ENCODE measurements around the gene CEACAM16.
"Not testable (repeated sequence)": the region's sequence is repeated elsewhere in the genome, so short reads cannot be mapped to it uniquely, and the experiment has no call there.

Gene CEACAM16

DNA sequence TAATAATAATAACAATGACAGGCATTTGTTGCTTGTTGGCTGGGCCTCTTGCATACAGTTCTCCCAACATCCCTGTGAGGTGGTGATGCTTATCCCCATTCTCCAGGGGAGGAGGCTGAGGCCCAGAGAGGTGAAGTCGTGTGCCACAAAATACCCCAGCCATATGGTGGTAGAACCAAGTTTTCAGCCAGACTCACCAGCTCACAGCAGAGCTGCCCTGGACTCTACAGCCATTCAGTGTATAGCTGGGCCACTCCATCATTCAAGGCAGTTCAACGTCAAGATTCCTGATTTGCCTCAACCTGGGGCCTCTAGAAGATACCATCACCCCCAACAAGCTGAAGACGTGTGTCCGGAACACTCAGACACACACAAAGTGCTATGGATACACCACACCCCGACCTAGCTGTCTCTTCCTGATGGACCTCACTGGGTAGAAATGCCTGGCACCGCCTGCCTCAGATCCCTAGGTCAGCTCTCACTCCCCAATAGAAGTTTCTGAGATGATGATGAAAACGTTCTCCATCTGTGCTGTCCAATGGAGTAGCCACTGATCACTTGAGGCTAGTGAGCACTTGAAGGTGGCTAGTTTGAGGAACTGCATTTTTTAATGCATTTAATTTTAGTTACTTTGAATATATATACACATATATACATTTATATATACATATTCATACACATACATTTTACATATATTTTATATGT lies 31.9 kb upstream of the CEACAM16 start:
- no peak for ATAC-seq (replicated peaks)

DNA sequence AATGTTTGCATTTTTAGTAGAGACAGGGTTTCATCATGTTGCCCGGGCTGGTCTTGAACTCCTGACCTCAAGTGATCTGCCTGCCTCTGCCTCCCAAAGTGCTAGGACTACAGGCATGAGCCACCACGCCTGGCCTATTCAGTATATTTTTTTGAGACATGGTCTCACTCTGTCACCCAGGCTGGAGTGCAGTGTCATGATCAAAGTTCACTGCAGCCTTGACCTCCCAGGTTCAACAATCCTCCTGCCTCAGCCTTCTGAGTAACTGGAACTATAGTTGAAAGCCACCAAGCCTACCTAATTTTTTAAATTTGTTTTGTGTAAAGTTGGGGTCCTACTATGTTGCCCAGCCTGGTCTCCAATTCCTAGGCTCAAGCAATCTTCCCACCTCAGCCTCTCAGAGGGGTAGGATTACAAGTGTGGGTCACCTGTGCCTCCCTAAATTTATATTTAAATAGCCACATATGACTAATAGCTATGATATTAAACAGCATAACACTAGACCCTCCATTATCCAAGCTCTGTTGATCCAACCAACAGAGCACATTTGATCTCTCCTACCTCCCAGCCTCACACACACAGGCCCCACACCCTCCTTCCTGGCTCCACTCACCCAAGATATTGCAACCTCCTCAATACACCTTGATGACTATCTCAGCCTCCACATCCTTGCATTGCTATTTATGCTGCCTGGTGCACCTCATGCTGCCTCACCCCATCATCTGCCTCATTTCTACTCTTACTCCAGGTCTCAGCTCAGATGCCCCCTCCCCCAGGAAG lies 29.8 kb upstream of the CEACAM16 start:
- Mint-ChIP-seq H3K4me1 (ENCODE audit: low read depth in 2 of 2) (no peaks in the 10 kb centered on the region), H3K27ac (no peak overlapping the region), H3K27me3 (no peaks in the 10 kb centered on the region), H3K4me3 (no peak overlapping the region), H3K36me3 (ENCODE audit: insufficient read depth) (peaks cover 3% of the 10 kb centered on the region), H3K9me3 (no peaks in the 10 kb centered on the region)
- ATAC-seq (replicated peaks) (no peak), DNase-seq (no peak)

More for the DNA sequence above, 31.9 kb upstream of the CEACAM16 start:
- H3K4me1 Mint-ChIP-seq (ENCODE audit: low read depth in 2 of 2): no peaks in the 10 kb centered on the region
- H3K27ac Mint-ChIP-seq: no peak overlapping the region
- H3K27me3 Mint-ChIP-seq: peaks cover 0 to 9% of the 10 kb centered on the region in 2 donors
- DNase-seq: no peak
- H3K4me3 Mint-ChIP-seq: no peak overlapping the region
- no peaks in the 10 kb centered on the region for H3K9me3 Mint-ChIP-seq
- peaks cover 3% of the 10 kb centered on the region for H3K36me3 Mint-ChIP-seq (ENCODE audit: insufficient read depth)

DNA sequence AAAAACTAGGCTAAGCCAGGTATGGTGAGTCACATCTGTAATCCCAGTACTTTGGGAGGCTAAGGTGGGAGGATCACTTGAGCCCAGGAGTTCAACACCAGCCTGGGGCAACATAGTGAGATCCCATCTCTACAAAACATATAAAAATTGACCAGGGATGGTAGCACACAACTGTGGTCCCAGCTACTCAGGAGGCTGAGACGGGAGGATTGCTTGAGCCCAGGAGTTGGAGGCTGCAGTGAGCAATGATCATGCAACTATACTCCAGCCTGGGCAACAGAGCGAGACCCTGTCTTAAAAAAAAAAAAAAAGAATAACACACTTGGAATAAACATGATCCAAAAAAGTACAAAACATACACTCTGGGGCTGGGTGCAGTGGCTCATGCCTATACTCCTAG lies 28.9 kb upstream of the CEACAM16 start:
- H3K36me3 Mint-ChIP-seq (ENCODE audit: insufficient read depth); DNase-seq; ATAC-seq (replicated peaks): not testable (repeated sequence)

DNA sequence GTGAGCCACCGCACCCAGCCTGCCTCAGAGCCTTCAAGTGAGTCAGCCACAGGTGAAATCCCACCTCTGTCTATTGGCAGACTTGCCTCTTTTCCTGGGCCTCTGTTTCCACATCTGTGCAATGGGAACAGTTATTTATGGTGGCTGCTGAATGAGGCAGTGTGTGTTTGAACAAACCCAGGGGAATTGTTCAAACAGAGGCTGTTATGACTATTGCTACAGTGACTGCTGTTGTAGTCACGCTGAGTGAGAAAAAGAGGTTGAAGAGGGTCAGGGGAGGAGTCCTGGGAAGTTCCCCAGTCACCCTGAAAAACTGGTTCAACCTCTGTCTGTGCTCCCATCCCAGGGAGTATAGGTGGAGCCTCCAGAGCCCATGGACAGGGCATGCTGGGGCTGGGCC lies 27.6 kb upstream of the CEACAM16 start, which contains the start of gene CEACAM19:
Gene CEACAM19, plus strand, starts transcription at position 83 of the 400 bp plus-strand sequence. CDS start 450 bp downstream, outside the sequence.
- ATAC-seq (replicated peaks): no peak

More for the DNA sequence above, 28.9 kb upstream of the CEACAM16 start:
- not testable (repeated sequence) for H3K27ac Mint-ChIP-seq; H3K4me1 Mint-ChIP-seq (ENCODE audit: low read depth in 2 of 2); H3K9me3 Mint-ChIP-seq; H3K27me3 Mint-ChIP-seq; H3K4me3 Mint-ChIP-seq

DNA sequence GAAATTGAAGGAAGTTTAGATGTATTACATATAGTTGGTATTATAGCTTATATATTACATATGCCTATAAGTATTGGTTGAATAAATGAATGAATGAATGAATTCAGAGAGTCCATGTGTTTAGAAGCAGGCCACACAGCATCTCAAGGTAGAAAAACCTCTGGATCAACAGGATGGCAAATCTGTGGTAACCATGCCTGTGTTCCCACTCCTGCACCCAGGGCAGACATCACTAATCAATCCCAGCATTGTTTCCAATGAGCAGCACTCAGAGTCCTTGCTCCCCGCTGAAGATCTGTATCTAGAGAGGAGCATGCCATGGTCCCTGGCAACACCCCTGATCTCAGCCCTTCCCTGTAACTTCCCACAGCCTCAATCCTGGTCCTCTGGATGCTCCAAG lies 26.7 kb upstream of the CEACAM16 start:
- H3K9me3 Mint-ChIP-seq: no peaks in the 10 kb centered on the region
- DNase-seq (no peak), ATAC-seq (replicated peaks) (no peak)
- peaks cover 5 to 15% of the 10 kb centered on the region in 2 donors for H3K27me3 Mint-ChIP-seq
- H3K4me3 Mint-ChIP-seq: no peak overlapping the region
- H3K27ac Mint-ChIP-seq: no peak overlapping the region
- no peaks in the 10 kb centered on the region for H3K4me1 Mint-ChIP-seq (ENCODE audit: low read depth in 2 of 2)
- peaks cover 3% of the 10 kb centered on the region for H3K36me3 Mint-ChIP-seq (ENCODE audit: insufficient read depth)

More for the DNA sequence above, 27.6 kb upstream of the CEACAM16 start, which contains the start of gene CEACAM19:
- H3K9me3 Mint-ChIP-seq: no peaks in the 10 kb centered on the region
- no peak for DNase-seq
- H3K27ac Mint-ChIP-seq: no peak within 1 kb of the TSS
- peaks cover 3% of the 10 kb centered on the region for H3K36me3 Mint-ChIP-seq (ENCODE audit: insufficient read depth)
- H3K4me1 Mint-ChIP-seq (ENCODE audit: low read depth in 2 of 2): no peaks in the 10 kb centered on the region
- peaks cover 5 to 15% of the 10 kb centered on the region in 2 donors for H3K27me3 Mint-ChIP-seq
- H3K4me3 Mint-ChIP-seq: no peak within 1 kb of the TSS

DNA sequence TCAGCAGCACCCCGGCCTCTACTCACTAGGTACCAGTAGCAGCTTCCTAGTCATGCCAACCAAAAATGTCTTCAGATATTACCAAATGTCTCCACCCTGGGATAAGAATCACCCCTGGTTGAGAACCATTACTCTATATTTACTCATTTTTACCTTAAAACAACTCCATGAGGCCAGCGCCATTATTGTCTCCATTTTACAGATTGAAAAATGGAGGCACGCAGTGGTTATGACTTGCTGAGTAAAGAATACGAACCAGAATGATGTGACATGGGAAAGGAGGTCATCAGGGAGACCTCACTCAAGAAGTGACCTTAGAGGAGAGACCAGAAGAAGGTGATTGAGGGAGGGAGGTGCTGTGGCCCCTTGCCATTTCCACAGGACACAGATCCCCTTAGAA lies 25.4 kb upstream of the CEACAM16 start:
- H3K27ac Mint-ChIP-seq: no peak overlapping the region
- H3K9me3 Mint-ChIP-seq: no peaks in the 10 kb centered on the region
- H3K4me1 Mint-ChIP-seq (ENCODE audit: low read depth in 2 of 2): no peaks in the 10 kb centered on the region
- H3K36me3 Mint-ChIP-seq (ENCODE audit: insufficient read depth): peaks cover 3% of the 10 kb centered on the region
- ATAC-seq (replicated peaks) (no peak), DNase-seq (no peak)
- H3K4me3 Mint-ChIP-seq: no peak overlapping the region
- H3K27me3 Mint-ChIP-seq: peaks cover 5 to 18% of the 10 kb centered on the region in 2 donors

DNA sequence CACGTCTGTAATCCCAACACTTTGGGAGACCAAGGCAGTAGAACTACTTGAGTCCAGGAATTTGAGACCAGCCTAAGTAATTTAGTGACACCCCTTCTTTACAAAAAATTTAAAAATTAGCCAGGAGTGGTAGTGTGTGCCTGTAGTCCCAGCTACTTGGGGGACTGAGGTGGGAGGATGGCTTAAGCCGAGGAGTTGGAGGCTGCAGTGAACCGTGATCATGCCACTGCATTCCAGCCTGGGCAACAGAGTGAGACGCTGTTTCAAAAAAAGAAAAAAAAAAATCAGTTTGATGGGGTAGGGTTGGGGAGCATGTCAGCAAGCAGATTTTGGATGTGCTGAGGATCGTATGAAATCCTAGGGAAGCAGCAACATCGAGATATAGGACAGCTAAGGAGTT lies 23.4 kb upstream of the CEACAM16 start:
- Mint-ChIP-seq H3K4me3 (no peak overlapping the region), H3K4me1 (ENCODE audit: low read depth in 2 of 2) (no peaks in the 10 kb centered on the region), H3K27ac (no peak overlapping the region), H3K9me3 (no peaks in the 10 kb centered on the region), H3K27me3 (peaks cover 10 to 32% of the 10 kb centered on the region in 2 donors), H3K36me3 (ENCODE audit: insufficient read depth) (no peaks in the 10 kb centered on the region)
- DNase-seq (no peak), ATAC-seq (replicated peaks) (no peak)

DNA sequence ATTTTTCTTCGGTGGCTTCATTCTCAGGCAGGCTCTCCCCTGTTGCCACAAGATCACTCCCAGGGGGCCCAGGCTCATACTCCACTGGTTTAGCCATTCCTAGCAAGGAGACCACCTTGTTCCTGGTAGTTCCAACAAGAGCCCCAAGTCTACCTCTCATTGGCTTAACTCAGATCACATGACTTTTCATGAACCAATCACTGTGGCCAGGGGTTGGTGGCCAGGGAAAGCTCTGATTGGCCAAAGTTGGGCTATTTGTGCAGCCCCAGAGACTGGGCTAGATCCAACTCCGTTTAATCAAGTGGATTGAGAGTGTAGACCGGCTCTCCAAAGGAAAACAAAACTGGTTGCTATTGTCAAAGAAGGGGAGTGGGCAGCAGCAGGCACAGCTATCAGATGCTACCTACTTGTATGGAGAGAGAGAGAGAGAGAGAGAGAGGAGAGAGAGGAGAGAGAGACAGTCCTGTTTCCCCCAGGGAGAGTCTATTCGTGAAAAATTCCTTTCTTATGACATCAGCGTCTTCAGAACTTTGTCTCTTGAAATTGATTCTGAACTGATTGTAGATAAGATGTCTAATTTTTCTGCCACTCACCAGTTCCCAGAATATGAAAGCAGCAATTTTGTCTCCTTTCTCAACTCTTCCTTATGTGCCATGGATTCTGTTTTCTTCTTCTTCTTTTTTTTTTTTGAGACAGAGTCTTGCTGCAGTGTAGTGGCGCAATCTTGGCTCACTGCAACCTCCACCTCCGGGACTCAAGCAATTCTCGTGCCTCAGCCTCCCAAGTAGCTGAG lies 21.7 kb upstream of the CEACAM16 start:
- Mint-ChIP-seq H3K27ac (no peak overlapping the region), H3K36me3 (ENCODE audit: insufficient read depth) (no peaks in the 10 kb centered on the region), H3K27me3 (peaks cover 13 to 39% of the 10 kb centered on the region in 2 donors)

DNA sequence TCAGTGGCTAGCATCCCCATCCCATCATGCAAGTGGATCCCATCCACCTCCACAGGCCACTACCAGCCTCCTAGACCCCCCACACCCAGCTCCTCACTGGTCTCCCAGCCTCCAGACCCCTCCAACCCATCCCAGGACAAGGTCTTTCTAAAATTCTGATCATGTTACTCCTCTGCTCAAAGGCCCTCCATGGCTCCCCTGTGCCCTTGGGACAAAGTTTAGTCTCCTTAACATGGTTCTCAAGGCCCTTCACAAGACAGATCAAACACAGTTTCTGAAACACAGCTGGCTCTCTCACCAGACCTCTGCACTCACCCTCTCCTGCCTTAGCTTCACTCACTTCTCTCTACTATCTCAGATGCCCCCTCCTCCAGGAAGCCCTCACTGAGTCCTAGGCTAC lies 18.4 kb upstream of the CEACAM16 start:
- no peaks in the 10 kb centered on the region for H3K9me3 Mint-ChIP-seq
- H3K4me3 Mint-ChIP-seq: no peak overlapping the region

More for the DNA sequence above, 21.7 kb upstream of the CEACAM16 start:
- H3K4me1 Mint-ChIP-seq (ENCODE audit: low read depth in 2 of 2): no peaks in the 10 kb centered on the region
- H3K4me3 Mint-ChIP-seq: no peak overlapping the region
- no peaks in the 10 kb centered on the region for H3K9me3 Mint-ChIP-seq
- ATAC-seq (replicated peaks): no peak
- no peak for DNase-seq

DNA sequence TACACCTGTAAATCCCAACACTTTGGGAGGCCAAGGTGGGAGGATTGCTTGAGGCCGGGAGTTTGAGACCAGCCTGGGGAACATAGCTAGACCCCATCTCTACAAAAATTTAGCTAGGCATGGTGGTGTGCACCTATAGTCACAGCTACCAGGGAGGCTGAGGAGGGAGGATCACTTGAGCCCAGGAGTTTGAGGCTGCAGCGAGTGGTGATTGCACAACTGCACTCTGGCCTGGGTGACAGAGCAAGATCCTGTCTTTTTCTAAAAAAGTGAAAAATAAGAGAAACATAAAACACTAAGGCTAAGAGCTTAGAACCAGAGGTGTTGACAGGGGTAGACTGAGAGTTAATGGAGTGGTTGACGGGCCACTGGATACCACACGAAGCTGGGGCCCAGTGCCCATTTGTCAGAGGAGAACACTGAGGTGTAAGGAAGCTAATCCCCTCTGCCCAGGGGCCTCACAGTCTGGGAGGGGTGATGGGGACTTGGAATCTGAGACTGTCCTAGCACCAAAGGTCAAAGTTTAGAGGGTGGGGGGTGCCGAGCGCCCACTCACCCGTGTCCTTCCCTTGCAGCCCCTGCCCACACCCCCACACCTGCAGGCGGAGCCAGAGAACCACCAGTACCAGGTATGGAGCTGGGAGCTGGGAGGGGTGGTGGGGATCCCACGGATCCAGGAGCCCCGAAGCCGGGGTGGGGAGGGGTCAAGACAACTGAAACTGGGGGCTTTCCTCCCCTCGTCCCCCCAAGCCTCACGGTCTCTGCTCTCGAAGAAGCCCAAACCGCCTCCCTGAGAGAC lies 16.8 kb upstream of the CEACAM16 start:
- Mint-ChIP-seq H3K27ac (no peak overlapping the region), H3K36me3 (ENCODE audit: insufficient read depth) (peaks cover 3% of the 10 kb centered on the region), H3K9me3 (no peaks in the 10 kb centered on the region), H3K4me3 (no peak overlapping the region), H3K27me3 (peaks cover 21 to 51% of the 10 kb centered on the region in 2 donors), H3K4me1 (ENCODE audit: low read depth in 2 of 2) (peaks cover 2 to 3% of the 10 kb centered on the region in 2 donors)
- no peak for DNase-seq
- no peak for ATAC-seq (replicated peaks)

More for the DNA sequence above, 18.4 kb upstream of the CEACAM16 start:
- Mint-ChIP-seq H3K27me3 (peaks cover 21 to 45% of the 10 kb centered on the region in 2 donors), H3K36me3 (ENCODE audit: insufficient read depth) (peaks cover 3% of the 10 kb centered on the region), H3K4me1 (ENCODE audit: low read depth in 2 of 2) (peaks cover 2 to 3% of the 10 kb centered on the region in 2 donors), H3K27ac (no peak overlapping the region)
- DNase-seq (no peak), ATAC-seq (replicated peaks) (no peak)

DNA sequence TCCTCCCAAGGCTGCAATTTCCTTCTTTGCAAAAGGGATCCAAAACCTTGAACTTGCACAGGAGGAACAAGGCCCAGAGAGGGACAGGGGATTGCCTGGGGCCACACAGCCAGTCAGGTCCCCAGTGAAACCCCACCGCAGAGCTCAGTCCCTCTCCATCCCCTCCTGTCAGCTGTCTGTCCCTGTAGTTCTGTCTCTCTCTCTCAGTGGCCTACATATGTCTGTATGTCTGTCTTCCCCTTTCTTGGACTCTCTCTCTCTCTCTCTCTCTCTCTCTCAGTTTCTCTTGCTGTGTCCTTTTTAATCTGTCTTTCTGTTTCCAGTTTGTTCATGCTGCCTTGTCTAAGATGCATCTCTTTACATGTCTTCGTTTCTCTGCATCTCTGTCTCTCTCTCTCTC lies 16.1 kb upstream of the CEACAM16 start:
- H3K4me1 Mint-ChIP-seq (ENCODE audit: low read depth in 2 of 2): peaks cover 2 to 3% of the 10 kb centered on the region in 2 donors
- H3K27ac Mint-ChIP-seq: no peak overlapping the region
- DNase-seq: no peak
- H3K9me3 Mint-ChIP-seq: no peaks in the 10 kb centered on the region
- no peak overlapping the region for H3K4me3 Mint-ChIP-seq
- peaks cover 21 to 55% of the 10 kb centered on the region in 2 donors for H3K27me3 Mint-ChIP-seq
- H3K36me3 Mint-ChIP-seq (ENCODE audit: insufficient read depth): peaks cover 3% of the 10 kb centered on the region
- ATAC-seq (replicated peaks): no peak

DNA sequence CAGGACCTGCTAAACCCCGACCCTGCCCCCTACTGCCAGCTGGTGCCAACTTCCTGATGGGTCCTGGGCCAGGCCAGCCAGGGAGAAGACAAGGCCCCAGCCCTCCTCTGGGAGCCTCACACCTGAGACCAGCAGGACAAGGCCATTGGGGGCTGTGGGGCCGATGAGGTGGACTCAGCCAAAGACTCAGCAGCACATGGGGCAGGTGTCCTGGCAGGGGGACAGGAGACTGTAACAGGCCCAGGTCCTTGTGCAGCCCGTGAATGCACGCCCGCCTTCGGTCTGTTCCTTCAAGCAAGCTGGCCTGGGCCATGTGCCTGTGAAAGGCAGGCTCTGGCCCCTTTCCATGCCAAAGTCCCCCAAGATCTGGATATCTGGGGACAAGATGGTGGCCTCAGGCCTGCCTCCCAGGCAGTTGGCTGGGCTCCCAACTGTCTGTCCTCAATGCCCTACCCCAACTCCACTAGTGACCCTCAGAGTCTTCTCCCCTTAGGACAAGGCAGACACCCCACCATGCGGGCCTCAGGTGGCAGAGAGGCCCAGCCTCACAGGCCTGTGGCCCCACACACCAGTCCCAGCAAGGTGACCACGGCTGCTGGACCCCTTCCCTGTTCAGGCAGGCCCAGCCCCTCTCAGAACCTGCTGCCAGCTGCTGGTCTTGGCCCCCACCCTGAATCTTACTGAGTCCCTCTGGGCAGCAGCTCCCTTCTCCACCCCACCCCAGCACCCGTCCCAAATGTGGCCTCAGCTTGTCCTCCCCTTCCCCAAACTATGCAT lies 15.3 kb upstream of the CEACAM16 start:
- peaks cover 3% of the 10 kb centered on the region for H3K36me3 Mint-ChIP-seq (ENCODE audit: insufficient read depth)
- H3K27me3 Mint-ChIP-seq: peaks cover 22 to 57% of the 10 kb centered on the region in 2 donors
- DNase-seq (no peak), ATAC-seq (replicated peaks) (no peak)
- no peaks in the 10 kb centered on the region for H3K9me3 Mint-ChIP-seq
- peaks cover 2 to 3% of the 10 kb centered on the region in 2 donors for H3K4me1 Mint-ChIP-seq (ENCODE audit: low read depth in 2 of 2)
- no peak overlapping the region for H3K27ac Mint-ChIP-seq
- no peak overlapping the region for H3K4me3 Mint-ChIP-seq
